Transverse colon (tissue), 4 donors: Measurements from ENCODE around the gene LMO2.

ENCODE experiments used
- POLR2AphosphoS5 ChIP-seq, 3 donors: sonication (generic); formaldehyde crosslinking; IDR thresholded peaks; one replicate each; pipeline ENCODE4 v1.6.1; 2016; ENCODE audit warnings: antibody characterized with exemption in 3 of 3
- TF ChIP-seq, protein P1 (sequence below), 5 experiments: fragments of 200-600 bp in 3 of 5; fragments of 450-650 bp in 2 of 5; sonication (generic) in 3 of 5; IDR thresholded peaks; 1 replicate in 2 of 5; 2 replicates in 3 of 5; pipeline ENCODE4 v1.5.1; 2016 to 2017; ENCODE audit warnings: antibody characterized with exemption in 5 of 5, inconsistent platforms in 3 of 5, mild to moderate bottlenecking in 2 of 5, moderate library complexity in 1 of 5

DNA sequence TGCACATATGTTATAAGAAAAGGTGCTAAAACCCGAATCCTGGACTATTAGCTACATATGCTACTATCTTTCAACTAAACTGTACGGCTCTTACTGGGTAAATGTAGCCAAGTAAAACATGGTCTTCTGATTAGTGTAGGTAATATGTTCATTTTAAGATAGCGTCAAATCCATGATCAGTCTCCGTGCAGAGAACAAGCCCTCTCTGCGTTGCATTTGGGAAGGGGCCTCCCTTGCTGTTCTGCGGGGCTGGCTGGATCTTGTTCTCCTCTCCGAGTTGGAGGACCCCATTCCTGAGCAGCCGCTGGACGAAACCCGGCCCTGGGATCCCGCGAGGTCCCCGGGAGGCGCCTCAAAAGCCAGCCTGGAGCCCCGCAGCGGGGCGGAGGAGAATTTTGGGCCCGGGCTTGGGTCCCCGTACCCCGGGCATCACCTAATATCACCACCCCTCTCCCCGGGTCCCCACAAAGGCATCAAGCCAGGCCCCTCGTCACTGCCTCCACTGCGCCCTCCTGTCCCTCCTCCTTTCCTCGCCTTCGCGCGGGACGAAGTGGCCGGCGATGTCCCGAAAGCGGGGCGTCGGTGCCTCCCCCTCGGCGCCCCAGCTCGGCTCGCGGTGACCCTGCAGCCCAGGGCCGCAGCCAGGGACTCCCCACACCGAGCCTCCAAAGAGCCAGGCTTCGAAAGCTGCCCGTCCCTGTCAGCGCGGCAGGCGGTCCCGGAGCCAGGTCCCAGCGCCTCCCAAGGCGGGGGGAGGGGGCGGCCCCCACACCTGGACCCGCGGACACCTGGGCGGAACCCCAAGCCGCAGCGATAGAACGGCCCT is 63.1 kb downstream of the LMO2 start:
- TF ChIP-seq, protein P1, sequence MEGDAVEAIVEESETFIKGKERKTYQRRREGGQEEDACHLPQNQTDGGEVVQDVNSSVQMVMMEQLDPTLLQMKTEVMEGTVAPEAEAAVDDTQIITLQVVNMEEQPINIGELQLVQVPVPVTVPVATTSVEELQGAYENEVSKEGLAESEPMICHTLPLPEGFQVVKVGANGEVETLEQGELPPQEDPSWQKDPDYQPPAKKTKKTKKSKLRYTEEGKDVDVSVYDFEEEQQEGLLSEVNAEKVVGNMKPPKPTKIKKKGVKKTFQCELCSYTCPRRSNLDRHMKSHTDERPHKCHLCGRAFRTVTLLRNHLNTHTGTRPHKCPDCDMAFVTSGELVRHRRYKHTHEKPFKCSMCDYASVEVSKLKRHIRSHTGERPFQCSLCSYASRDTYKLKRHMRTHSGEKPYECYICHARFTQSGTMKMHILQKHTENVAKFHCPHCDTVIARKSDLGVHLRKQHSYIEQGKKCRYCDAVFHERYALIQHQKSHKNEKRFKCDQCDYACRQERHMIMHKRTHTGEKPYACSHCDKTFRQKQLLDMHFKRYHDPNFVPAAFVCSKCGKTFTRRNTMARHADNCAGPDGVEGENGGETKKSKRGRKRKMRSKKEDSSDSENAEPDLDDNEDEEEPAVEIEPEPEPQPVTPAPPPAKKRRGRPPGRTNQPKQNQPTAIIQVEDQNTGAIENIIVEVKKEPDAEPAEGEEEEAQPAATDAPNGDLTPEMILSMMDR (IDR thresholded peaks at IDR 0.05) = no peak
- TF ChIP-seq POLR2AphosphoS5 (IDR thresholded peaks at IDR 0.05) = no peak
